HG03521 (cell line): ENCODE results near the gene MST1R.

ENCODE experiments used
- ATAC-seq: cut with Tn5 transposase; IDR thresholded peaks from one replicate; pipeline ENCODE4 v1.9.1; 2021; ENCODE audit warnings: mild to moderate bottlenecking, moderate library complexity; ENCODE audit not compliant: unreplicated experiment

Gene MST1R

GRCh38 chr3:49841806-49842205 lies 61.9 kb downstream of the MST1R start:
- no peak for ATAC-seq

GRCh38 chr3:49841126-49841696 lies 62.5 kb downstream of the MST1R start:
- no peak for ATAC-seq

- no peak for ATAC-seq
Measured at GRCh38 chr3:49840388-49840787, 63.3 kb downstream of the MST1R start.

- ATAC-seq: no peak
Measured at GRCh38 chr3:49839193-49839809, 64.4 kb downstream of the MST1R start.
